Mesothelial cell of epicardium (in vitro differentiated cells): ENCODE measurements around the gene GPALPP1. TPM values are rescaled to one million over a fixed set of nuclear protein-coding genes. Genes with fewer than 3 reads are reported as not detected.

Source experiments
- DNase-seq, 2 experiments: peaks; one replicate each; pipeline ENCODE4 v3.0.0; 2021; ENCODE audit warnings: low spot score in 2 of 2; ENCODE audit not compliant: unreplicated experiment in 2 of 2
- H3K27ac Mint-ChIP-seq: 2 replicates; pipeline ENCODE4 v1.8.0; 2021; ENCODE audit warnings: mixed read lengths
- H3K27me3 Mint-ChIP-seq: 2 replicates; pipeline ENCODE4 v1.8.0; 2021; ENCODE audit warnings: low read depth, mixed read lengths
- H3K36me3 Mint-ChIP-seq: 2 replicates; pipeline ENCODE4 v1.8.0; 2021; ENCODE audit warnings: mixed read lengths
- H3K4me1 Mint-ChIP-seq: 2 replicates; pipeline ENCODE4 v1.8.0; 2021; ENCODE audit warnings: mixed read lengths
- H3K4me3 Mint-ChIP-seq: 2 replicates; pipeline ENCODE4 v1.8.0; 2021; ENCODE audit warnings: mild to moderate bottlenecking, moderate library complexity, mixed read lengths
- H3K9me3 Mint-ChIP-seq: 2 replicates; pipeline ENCODE4 v1.8.0; 2021; ENCODE audit warnings: mixed read lengths
- CTCF ChIP-seq: fragments of 200-600 bp; sonication (generic); IDR thresholded peaks from one replicate; pipeline ENCODE4 v1.5.0; 2021; ENCODE audit warnings: antibody characterized with exemption; ENCODE audit not compliant: unreplicated experiment
- total RNA-seq: library from RNA; stranded (reverse); gene quantifications from 3 replicates; pipeline ENCODE4 v1.2.1, GENCODE V29; 2021

GPALPP1 gene
- total RNA-seq, 1 donor from 2014 or later, result 33.6 TPM

GRCh38 chr13:44971656-44972595, 17.4 kb upstream of the GPALPP1 start:
- peaks cover 3% of the 10 kb centered on the region for H3K36me3 Mint-ChIP-seq
- peak overlapping the region; percentile 48 for H3K27ac Mint-ChIP-seq
- peaks cover 25% of the 10 kb centered on the region for H3K4me1 Mint-ChIP-seq
- no peak for DNase-seq
- no peaks in the 10 kb centered on the region for H3K27me3 Mint-ChIP-seq
- TF ChIP-seq CTCF, result no peak
- H3K4me3 Mint-ChIP-seq, result no peak overlapping the region
- no peaks in the 10 kb centered on the region for H3K9me3 Mint-ChIP-seq

- peak; percentile 85 for TF ChIP-seq CTCF
- DNase-seq, result no peak
- H3K4me3 Mint-ChIP-seq, result no peak overlapping the region
These were observed 16.3 kb upstream of the GPALPP1 start for GRCh38 chr13:44972956-44973581.

GRCh38 chr13:44974056-44974793, 15.1 kb upstream of the GPALPP1 start:
- no peak for DNase-seq
- H3K4me1 Mint-ChIP-seq, result peaks cover 7% of the 10 kb centered on the region
- H3K4me3 Mint-ChIP-seq, result no peak overlapping the region
- no peaks in the 10 kb centered on the region for H3K27me3 Mint-ChIP-seq
- H3K27ac Mint-ChIP-seq, result no peak overlapping the region
- peaks cover 13% of the 10 kb centered on the region for H3K36me3 Mint-ChIP-seq
- no peaks in the 10 kb centered on the region for H3K9me3 Mint-ChIP-seq
- no peak for TF ChIP-seq CTCF

More at GRCh38 chr13:44972956-44973581, 16.3 kb upstream of the GPALPP1 start:
- H3K4me1 Mint-ChIP-seq, result peaks cover 16% of the 10 kb centered on the region
- no peak overlapping the region for H3K27ac Mint-ChIP-seq
- H3K9me3 Mint-ChIP-seq, result no peaks in the 10 kb centered on the region
- H3K27me3 Mint-ChIP-seq, result no peaks in the 10 kb centered on the region
- peaks cover 8% of the 10 kb centered on the region for H3K36me3 Mint-ChIP-seq

DNA sequence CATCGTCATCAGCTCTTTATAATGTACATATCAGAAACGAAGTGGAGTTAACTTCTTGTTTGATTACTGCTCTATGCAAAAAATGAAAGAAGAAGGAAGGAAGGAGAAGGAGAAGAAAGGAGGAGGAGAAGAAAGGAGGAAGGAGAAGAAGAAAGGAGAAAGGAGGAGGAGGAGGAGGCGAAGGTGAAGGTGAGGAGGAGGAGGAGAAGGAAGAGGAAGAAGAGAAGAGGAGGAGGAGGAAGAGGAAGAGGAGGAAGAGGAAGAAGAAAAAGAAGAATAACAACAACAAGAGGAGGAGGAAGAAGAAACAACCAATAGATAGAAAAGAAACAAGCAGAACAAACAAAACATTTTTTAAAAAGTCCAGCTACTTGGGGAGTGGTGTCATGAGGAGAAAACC, 13.1 kb upstream of the GPALPP1 start:
- no peak for TF ChIP-seq CTCF
- H3K27me3 Mint-ChIP-seq, result no peaks in the 10 kb centered on the region
- peaks cover 7% of the 10 kb centered on the region for H3K4me1 Mint-ChIP-seq
- DNase-seq, result no peak
- H3K4me3 Mint-ChIP-seq, result no peak overlapping the region
- H3K9me3 Mint-ChIP-seq, result no peaks in the 10 kb centered on the region
- H3K36me3 Mint-ChIP-seq, result peaks cover 13% of the 10 kb centered on the region
- no peak overlapping the region for H3K27ac Mint-ChIP-seq

- Mint-ChIP-seq H3K27me3 (no peaks in the 10 kb centered on the region), H3K4me3 (no peak overlapping the region), H3K36me3 (peaks cover 13% of the 10 kb centered on the region), H3K4me1 (peaks cover 2% of the 10 kb centered on the region), H3K27ac (no peak overlapping the region), H3K9me3 (no peaks in the 10 kb centered on the region)
- TF ChIP-seq CTCF, result no peak
- no peak for DNase-seq
These were observed 12.3 kb upstream of the GPALPP1 start for GRCh38 chr13:44976949-44977583.
